Spleen (tissue), 11 donors: ENCODE data around the gene YPEL2. TPM values are rescaled to one million over a fixed set of nuclear protein-coding genes. Genes with fewer than 3 reads are reported as not detected.

ENCODE experiments used
- DNase-seq: peaks from one replicate; pipeline ENCODE4 v3.0.0-alpha.2; 2020
- H3K27ac ChIP-seq, 8 donors: fragments of 200-600 bp; sonication (generic) in 7 of 8; 1 replicate in 4 of 8; 2 replicates in 4 of 8; pipeline versions ENCODE4 v1.5.0 to v1.8.0; 2016 to 2021; ENCODE audit warnings: inconsistent platforms in 4 of 8, mild to moderate bottlenecking in 4 of 8, moderate library complexity in 1 of 8
- H3K27me3 ChIP-seq, 7 donors: fragments of 200-600 bp; sonication (generic) in 6 of 7; replicated peaks in 1 of 7; 1 replicate in 4 of 7; 2 replicates in 3 of 7; pipeline versions ENCODE4 v1.5.0 to v1.8.0; 2016 to 2021; ENCODE audit warnings: inconsistent platforms in 3 of 7, mild to moderate bottlenecking in 1 of 7
- H3K36me3 ChIP-seq, 6 donors: fragments of 200-600 bp; sonication (generic) in 5 of 6; 1 replicate in 4 of 6; 2 replicates in 2 of 6; pipeline versions ENCODE4 v1.5.0 to v1.8.0; 2016 to 2021; ENCODE audit warnings: inconsistent platforms in 2 of 6
- H3K4me1 ChIP-seq, 6 donors: fragments of 200-600 bp; sonication (generic) in 5 of 6; 1 replicate in 3 of 6; 2 replicates in 3 of 6; pipeline versions ENCODE4 v1.5.0 to v1.8.0; 2016 to 2021; ENCODE audit warnings: inconsistent platforms in 3 of 6
- H3K4me3 ChIP-seq, 8 donors: fragments of 200-600 bp; sonication (generic) in 7 of 8; 1 replicate in 4 of 8; 2 replicates in 4 of 8; pipeline versions ENCODE4 v1.5.0 to v1.8.0; 2016 to 2021; ENCODE audit warnings: inconsistent platforms in 4 of 8, mild to moderate bottlenecking in 4 of 8, moderate library complexity in 2 of 8
- H3K9me3 ChIP-seq, 8 donors: fragments of 200-600 bp; sonication (generic) in 7 of 8; 1 replicate in 4 of 8; 2 replicates in 4 of 8; pipeline versions ENCODE4 v1.5.0 to v1.8.0; 2016 to 2021; ENCODE audit warnings: inconsistent platforms in 4 of 8
- POLR2A ChIP-seq, 3 donors: fragments of 450-650 bp; IDR thresholded peaks; one replicate each; pipeline ENCODE4 v1.5.1; 2017; ENCODE audit warnings: antibody characterized with exemption in 3 of 3, mild to moderate bottlenecking in 1 of 3
- POLR2AphosphoS5 ChIP-seq, 3 donors: sonication (generic); formaldehyde crosslinking; IDR thresholded peaks; one replicate each; pipeline ENCODE4 v1.5.1; 2017; ENCODE audit warnings: antibody characterized with exemption in 3 of 3
- WGBS, 5 donors: extraction: QIAGEN DNeasy Blood & Tissue Kit in 3 of 5; methylation state at CpG; one replicate each; pipeline versions ENCODE4 v1.1.5 to v1.1.7; 2013 to 2018; 5-methylcytosine and 5-hydroxymethylcytosine counted together
- intact Hi-C: fragments of 100-400 bp; cut with DNase I; formaldehyde crosslinking; loops from one replicate; pipeline ENCODE4 v1.15.0; 2023; ENCODE audit warnings: low total_unique reads
- polyA plus RNA-seq, 3 donors: library from polyadenylated mRNA; stranded (reverse); fragments of 200-250 nt; gene quantifications; one replicate each; pipeline ENCODE4 v1.2.1, GENCODE V29; 2013
- total RNA-seq, 7 donors: library from RNA; depleted of rRNA in 3 of 7; stranded (reverse); fragments of >200 nt in 3 of 7; fragmentation: NEBNext Ultra II Directional in 4 of 7; extraction: Animal tissue kit (Norgen Biotek cat#: 25700) in 4 of 7; gene quantifications; one replicate each; pipeline versions ENCODE4 v1.1.0 to v1.2.1, GENCODE V29; 2016 to 2021
- TF ChIP-seq, protein P1 (sequence below), 11 experiments: fragments of 200-600 bp in 7 of 11; fragments of 450-650 bp in 4 of 11; sonication (generic) in 4 of 11; IDR thresholded peaks in 8 of 11; conservative IDR thresholded peaks in 3 of 11; 1 replicate in 7 of 11; 2 replicates in 4 of 11; pipeline versions ENCODE4 v1.4.0 to v1.8.0; 2016 to 2021; ENCODE audit warnings: antibody characterized with exemption in 11 of 11, inconsistent platforms in 4 of 11, mild to moderate bottlenecking in 1 of 11
- donor health status: healthy with polysubstance abuse.
- donor health status: DM: no; HTN: no; CAD: no; lungs with moderate emphysema.
- donor health status: DM: no; HTN: no; CAD: no.
- donor health status: Bipolar disorder and iron deficiency.
- donor health status: healthy.
- donor health status: DM: no; HTN: no; CAD: no.
- donor health status: DM: yes; HTN: yes; CAD: no.

YPEL2 gene
- total and polyA plus RNA-seq, 10 donors = 6.7 to 45.6 (median 30.5) TPM

DNA sequence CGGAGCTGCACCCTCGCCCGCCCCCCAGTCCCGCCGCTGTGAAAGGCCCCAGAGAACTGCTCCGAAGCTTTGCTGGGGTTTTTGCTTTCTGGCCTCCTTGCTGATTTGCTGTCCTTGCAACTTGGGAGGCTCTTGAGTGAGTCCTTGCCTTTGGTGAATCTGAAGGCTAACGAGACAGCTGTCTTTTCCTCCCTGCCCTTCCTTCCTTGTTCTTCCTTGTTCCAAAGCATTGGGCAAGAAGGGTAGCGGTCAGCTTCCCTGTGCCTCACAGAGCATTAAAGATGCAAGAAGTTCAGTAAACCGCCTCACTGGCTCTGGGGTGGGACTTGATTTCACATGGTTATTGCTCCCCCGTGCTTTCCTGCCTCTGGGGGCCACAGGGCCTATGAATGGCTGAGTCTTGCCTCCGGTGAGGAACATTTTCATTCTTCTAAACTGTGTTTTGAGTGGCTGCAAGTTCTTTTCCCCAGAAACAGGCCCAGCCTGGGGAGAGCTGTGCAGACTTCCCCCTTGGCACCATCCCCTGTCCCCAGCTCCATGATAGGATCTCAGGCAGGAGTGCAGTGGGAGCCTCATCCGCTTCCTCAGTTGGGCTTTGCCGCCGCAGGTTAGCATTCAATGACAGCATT is 1.4 kb downstream of the YPEL2 start:
- H3K4me1 ChIP-seq = peaks cover 28 to 88% (median 75%) of the 10 kb centered on the region in 6 donors
- DNase-seq = peak; percentile 77
- H3K9me3 ChIP-seq = no peaks in the 10 kb centered on the region
- WGBS, 5 donors = 13 to 18% (median 16%) methylated on average over 13 to 14 of the region's 14 CpGs
- peak overlapping the region; percentile 86 to 99 (median 96) for H3K4me3 ChIP-seq
- no peaks in the 10 kb centered on the region for H3K27me3 ChIP-seq
- H3K27ac ChIP-seq = peak overlapping the region; percentile 67 to 95 (median 92)
- intact Hi-C loops = loop anchor here (10.0 kb wide), 1 partner anchor 52 kb away; no protein-coding TSS in a partner anchor
- H3K36me3 ChIP-seq = no peaks in the 10 kb centered on the region
- peak in 1 of 3 donors; percentile 25 for TF ChIP-seq POLR2A (IDR thresholded peaks at IDR 0.05)
- TF ChIP-seq POLR2AphosphoS5 (IDR thresholded peaks at IDR 0.05) = peak in 2 of 3 donors; percentile 41 to 74
- TF ChIP-seq, protein P1, sequence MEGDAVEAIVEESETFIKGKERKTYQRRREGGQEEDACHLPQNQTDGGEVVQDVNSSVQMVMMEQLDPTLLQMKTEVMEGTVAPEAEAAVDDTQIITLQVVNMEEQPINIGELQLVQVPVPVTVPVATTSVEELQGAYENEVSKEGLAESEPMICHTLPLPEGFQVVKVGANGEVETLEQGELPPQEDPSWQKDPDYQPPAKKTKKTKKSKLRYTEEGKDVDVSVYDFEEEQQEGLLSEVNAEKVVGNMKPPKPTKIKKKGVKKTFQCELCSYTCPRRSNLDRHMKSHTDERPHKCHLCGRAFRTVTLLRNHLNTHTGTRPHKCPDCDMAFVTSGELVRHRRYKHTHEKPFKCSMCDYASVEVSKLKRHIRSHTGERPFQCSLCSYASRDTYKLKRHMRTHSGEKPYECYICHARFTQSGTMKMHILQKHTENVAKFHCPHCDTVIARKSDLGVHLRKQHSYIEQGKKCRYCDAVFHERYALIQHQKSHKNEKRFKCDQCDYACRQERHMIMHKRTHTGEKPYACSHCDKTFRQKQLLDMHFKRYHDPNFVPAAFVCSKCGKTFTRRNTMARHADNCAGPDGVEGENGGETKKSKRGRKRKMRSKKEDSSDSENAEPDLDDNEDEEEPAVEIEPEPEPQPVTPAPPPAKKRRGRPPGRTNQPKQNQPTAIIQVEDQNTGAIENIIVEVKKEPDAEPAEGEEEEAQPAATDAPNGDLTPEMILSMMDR (IDR thresholded peaks at IDR 0.05 in 8 of 11, conservative IDR thresholded peaks at IDR 0.05 in 3 of 11) = no peak

DNA sequence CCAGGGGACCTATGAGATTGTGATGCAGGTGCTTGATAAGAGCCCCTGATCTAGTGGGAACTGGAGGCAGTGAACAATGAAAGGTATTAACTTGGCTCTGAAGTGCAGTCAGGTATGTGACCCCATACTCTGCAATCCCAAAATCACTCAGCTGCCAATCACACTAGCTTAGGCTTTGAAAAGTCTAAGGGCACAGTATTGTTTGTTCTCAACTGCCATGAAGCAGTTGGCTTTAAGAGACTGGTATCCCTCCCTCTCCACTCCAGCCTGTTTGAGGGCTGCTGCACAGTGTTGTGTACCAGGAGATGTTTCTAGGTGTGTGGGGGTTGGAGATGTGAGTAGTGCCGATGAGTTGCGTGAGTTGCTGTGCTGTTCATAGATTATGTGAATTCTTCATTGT is 2.4 kb downstream of the YPEL2 start:
- H3K9me3 ChIP-seq = no peaks in the 10 kb centered on the region
- peak overlapping the region in 3 of 8 donors; percentile 92 to 95 (median 95) for H3K27ac ChIP-seq
- H3K4me3 ChIP-seq = peak overlapping the region in 2 of 8 donors; percentile 92 to 99
- no peak for TF ChIP-seq POLR2A (IDR thresholded peaks at IDR 0.05)
- intact Hi-C loops = loop anchor here (10.0 kb wide), 1 partner anchor 51 kb away; no protein-coding TSS in a partner anchor
- no peaks in the 10 kb centered on the region for H3K27me3 ChIP-seq
- peaks cover 28 to 88% (median 72%) of the 10 kb centered on the region in 6 donors for H3K4me1 ChIP-seq
- no peaks in the 10 kb centered on the region for H3K36me3 ChIP-seq
- DNase-seq = peak; percentile 7
- 90 to 92% (median 92%) methylated on average over 2 of the region's 2 CpGs for WGBS, 5 donors

DNA sequence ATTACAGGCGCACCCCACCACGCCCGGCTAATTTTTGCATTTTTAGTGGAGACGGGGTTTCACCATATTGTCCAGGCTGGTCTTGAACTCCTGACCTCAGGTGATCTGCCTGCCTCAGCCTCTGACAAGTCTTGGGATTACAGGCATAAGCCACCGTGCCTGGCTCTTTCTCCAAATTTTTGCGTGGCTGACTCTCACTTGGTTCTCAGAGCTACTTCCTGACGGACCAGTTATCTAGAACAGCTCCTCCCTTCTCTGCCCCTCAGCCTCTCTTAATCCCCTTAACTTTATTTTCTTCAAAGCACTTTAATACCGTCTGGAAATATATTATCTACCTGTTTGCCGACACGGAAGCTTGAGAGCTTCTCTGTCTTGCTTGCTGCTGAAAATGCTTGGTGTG is 4.2 kb downstream of the YPEL2 start:
- Histone ChIP-seq H3K36me3 (no peaks in the 10 kb centered on the region), H3K27me3 (no peaks in the 10 kb centered on the region), H3K4me3 (no peak overlapping the region), H3K9me3 (no peaks in the 10 kb centered on the region), H3K27ac (peak overlapping the region in 2 of 8 donors; percentile 10 to 17), H3K4me1 (peaks cover 14 to 88% (median 61%) of the 10 kb centered on the region in 6 donors)
- TF ChIP-seq POLR2AphosphoS5 (IDR thresholded peaks at IDR 0.05) = no peak
- TF ChIP-seq, protein P1 (IDR thresholded peaks at IDR 0.05 in 8 of 11, conservative IDR thresholded peaks at IDR 0.05 in 3 of 11) = no peak
- TF ChIP-seq POLR2A (IDR thresholded peaks at IDR 0.05) = no peak
- WGBS, 5 donors = 76 to 90% (median 87%) methylated on average over 10 of the region's 10 CpGs
- intact Hi-C loops = loop anchor here (10.0 kb wide), 1 partner anchor 49 kb away; no protein-coding TSS in a partner anchor
- DNase-seq = peak; percentile 8

DNA sequence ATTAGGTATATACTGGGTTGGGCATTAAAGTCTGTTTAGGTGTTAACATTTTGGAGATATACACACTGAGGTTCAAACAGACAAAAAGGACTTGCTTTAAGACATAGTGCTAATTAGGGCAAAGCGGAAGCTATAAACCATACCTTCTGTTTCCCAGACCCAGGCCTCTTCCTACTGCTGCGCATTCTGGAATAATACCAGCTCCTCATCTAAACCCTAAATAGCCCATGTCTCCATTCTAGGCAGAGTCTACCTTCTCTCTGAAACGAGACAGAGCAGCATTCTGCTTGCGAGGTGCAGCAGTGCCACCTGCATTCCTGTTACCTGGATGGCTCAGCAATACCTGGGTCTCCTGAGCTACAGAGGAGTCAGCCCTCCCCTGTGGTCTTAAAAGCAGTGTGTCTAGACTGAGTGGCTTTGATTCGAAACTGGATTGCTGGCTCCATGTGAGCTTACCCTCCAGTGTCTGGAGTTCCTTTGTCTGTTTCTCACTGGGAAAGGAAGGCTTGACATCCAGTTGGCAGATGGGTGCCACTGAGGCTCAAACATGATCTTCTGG is 6.4 kb downstream of the YPEL2 start:
- Histone ChIP-seq H3K27me3 (no peaks in the 10 kb centered on the region), H3K4me3 (no peak overlapping the region), H3K9me3 (no peaks in the 10 kb centered on the region), H3K4me1 (peaks cover 12 to 98% (median 70%) of the 10 kb centered on the region in 6 donors), H3K27ac (no peak overlapping the region), H3K36me3 (no peaks in the 10 kb centered on the region)
- intact Hi-C loops = loop anchor here (10.0 kb wide), 1 partner anchor 47 kb away; no protein-coding TSS in a partner anchor
- peak; percentile 19 for DNase-seq
- no peak for TF ChIP-seq POLR2AphosphoS5 (IDR thresholded peaks at IDR 0.05)
- TF ChIP-seq, protein P1 (IDR thresholded peaks at IDR 0.05 in 8 of 11, conservative IDR thresholded peaks at IDR 0.05 in 3 of 11) = no peak
- TF ChIP-seq POLR2A (IDR thresholded peaks at IDR 0.05) = no peak
- WGBS, 5 donors = 84 to 94% (median 88%) methylated on average over 5 of the region's 5 CpGs
